Activated CD8-positive, alpha-beta memory T cell treated with anti-CD3 and anti-CD28 coated beads for 24 hours (primary cell): ENCODE measurements around the gene ANTXR1.

Experiments used
- DNase-seq: peaks from one replicate; pipeline ENCODE4 v3.0.0-alpha.2; 2020

The ANTXR1 gene

GRCh38 chr2:69139778-69140670 is 127.0 kb downstream of the ANTXR1 start:
- DNase-seq: no peak

GRCh38 chr2:69141061-69141460 is 128.1 kb downstream of the ANTXR1 start:
- no peak for DNase-seq

GRCh38 chr2:69143748-69144360 is 130.9 kb downstream of the ANTXR1 start:
- DNase-seq: no peak

GRCh38 chr2:69145204-69145603 is 132.2 kb downstream of the ANTXR1 start:
- no peak for DNase-seq

GRCh38 chr2:69147841-69148533 is 135.0 kb downstream of the ANTXR1 start:
- DNase-seq: no peak

GRCh38 chr2:69149631-69150215 is 136.7 kb downstream of the ANTXR1 start:
- no peak for DNase-seq

GRCh38 chr2:69151931-69152330 is 139.0 kb downstream of the ANTXR1 start:
- no peak for DNase-seq

- no peak for DNase-seq
Observed at GRCh38 chr2:69152847-69153583, 140.0 kb downstream of the ANTXR1 start.

GRCh38 chr2:69154106-69154505 is 141.1 kb downstream of the ANTXR1 start:
- DNase-seq: no peak

GRCh38 chr2:69156624-69157023 is 143.6 kb downstream of the ANTXR1 start:
- DNase-seq: no peak

- DNase-seq: no peak
Observed at GRCh38 chr2:69157441-69157840, 144.5 kb downstream of the ANTXR1 start.

GRCh38 chr2:69159986-69160385 is 147.0 kb downstream of the ANTXR1 start:
- DNase-seq: no peak

GRCh38 chr2:69162057-69162456 is 149.1 kb downstream of the ANTXR1 start:
- DNase-seq: no peak

GRCh38 chr2:69163109-69163508 is 150.1 kb downstream of the ANTXR1 start:
- no peak for DNase-seq

GRCh38 chr2:69163556-69163955 is 150.6 kb downstream of the ANTXR1 start:
- DNase-seq: no peak

- DNase-seq: no peak
Observed at GRCh38 chr2:69164061-69164778, 151.2 kb downstream of the ANTXR1 start.

- no peak for DNase-seq
Observed at GRCh38 chr2:69165091-69165880, 152.3 kb downstream of the ANTXR1 start.

- DNase-seq: no peak
Observed at GRCh38 chr2:69166465-69166811, 153.5 kb downstream of the ANTXR1 start.

GRCh38 chr2:69166812-69167468 is 154.0 kb downstream of the ANTXR1 start:
- DNase-seq: no peak

- DNase-seq: no peak
Observed at GRCh38 chr2:69167469-69167822, 154.5 kb downstream of the ANTXR1 start.
